Chondrocyte (in vitro differentiated cells): ENCODE measurements around the gene NFATC4. TPM values are rescaled to one million over a fixed set of nuclear protein-coding genes. Genes with fewer than 3 reads are reported as not detected.
A peak's percentile ranks its signal among the peaks of the same experiment; 100 is the strongest.

Experiments used
- DNase-seq: peaks from one replicate; pipeline ENCODE4 v3.0.0; 2021; ENCODE audit warnings: mixed read lengths, low spot score
- H3K27ac Mint-ChIP-seq: one replicate; pipeline ENCODE4 v1.8.0; 2021; ENCODE audit warnings: mild to moderate bottlenecking, moderate library complexity, mixed read lengths; ENCODE audit not compliant: unreplicated experiment
- H3K27me3 Mint-ChIP-seq: 2 replicates; pipeline ENCODE4 v1.8.0; 2021; ENCODE audit warnings: low read depth, mixed read lengths
- H3K36me3 Mint-ChIP-seq: 2 replicates; pipeline ENCODE4 v1.8.0; 2021; ENCODE audit warnings: low read depth, mixed read lengths
- H3K4me1 Mint-ChIP-seq: 2 replicates; pipeline ENCODE4 v1.8.0; 2021; ENCODE audit warnings: low read depth, mild to moderate bottlenecking, mixed read lengths
- H3K4me3 Mint-ChIP-seq: one replicate; pipeline ENCODE4 v1.8.0; 2021; ENCODE audit warnings: mild to moderate bottlenecking, moderate library complexity, mixed read lengths; ENCODE audit not compliant: unreplicated experiment
- H3K9me3 Mint-ChIP-seq: 2 replicates; pipeline ENCODE4 v1.8.0; 2021; ENCODE audit warnings: low read depth, mixed read lengths
- total RNA-seq: library from RNA; stranded (reverse); gene quantifications from 3 replicates; pipeline ENCODE4 v1.2.1, GENCODE V29; 2021
- TF ChIP-seq, protein P1 (sequence below): fragments of 200-600 bp; sonication (generic); IDR thresholded peaks from 2 replicates; pipeline ENCODE4 v1.5.0; 2021; ENCODE audit warnings: antibody characterized with exemption, mild to moderate bottlenecking, moderate library complexity

NFATC4 gene
- total RNA-seq, 1 donor from 2014 or later: 97.7 TPM

DNA sequence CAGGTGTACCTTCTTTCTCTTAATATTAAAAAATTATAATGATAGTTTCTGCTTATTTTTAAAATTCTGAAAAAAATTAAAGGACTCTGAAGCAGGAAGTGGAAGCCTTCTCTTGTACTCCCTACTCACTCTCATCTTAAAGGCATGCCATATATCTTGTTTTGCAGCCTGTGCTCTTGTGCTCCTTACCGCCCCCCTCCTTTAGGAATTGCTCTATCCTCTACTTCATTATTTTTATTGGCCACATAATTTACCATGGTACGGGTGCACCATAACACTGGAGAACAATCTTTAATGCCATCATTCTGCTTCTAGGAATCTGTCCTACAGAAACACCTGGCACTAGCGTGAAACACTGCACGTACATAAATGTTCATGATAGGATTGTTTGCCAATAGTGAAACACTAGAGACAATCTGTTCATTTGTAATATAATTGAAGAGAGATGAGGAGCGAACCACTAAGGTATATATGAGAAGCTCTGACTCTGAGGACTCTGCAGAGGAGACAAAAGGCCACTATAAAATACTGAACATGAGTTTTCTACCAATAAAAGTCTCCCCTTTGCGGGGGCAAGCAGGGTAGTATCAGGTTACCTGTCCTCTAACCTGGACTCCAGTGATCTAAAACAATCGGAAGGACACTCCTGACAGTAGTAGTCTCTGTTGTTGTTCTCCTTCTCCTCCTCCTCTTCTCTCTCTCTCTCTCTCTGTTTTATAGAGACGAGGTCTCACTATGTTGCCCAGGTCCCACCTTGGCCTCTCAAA lies 24.5 kb downstream of the NFATC4 start:
- Mint-ChIP-seq H3K4me1 (peaks cover 35% of the 10 kb centered on the region), H3K4me3 (no peak overlapping the region), H3K9me3 (no peaks in the 10 kb centered on the region), H3K36me3 (no peaks in the 10 kb centered on the region), H3K27me3 (no peaks in the 10 kb centered on the region), H3K27ac (peak overlapping the region; percentile 2)
- DNase-seq: no peak
- TF ChIP-seq, protein P1, sequence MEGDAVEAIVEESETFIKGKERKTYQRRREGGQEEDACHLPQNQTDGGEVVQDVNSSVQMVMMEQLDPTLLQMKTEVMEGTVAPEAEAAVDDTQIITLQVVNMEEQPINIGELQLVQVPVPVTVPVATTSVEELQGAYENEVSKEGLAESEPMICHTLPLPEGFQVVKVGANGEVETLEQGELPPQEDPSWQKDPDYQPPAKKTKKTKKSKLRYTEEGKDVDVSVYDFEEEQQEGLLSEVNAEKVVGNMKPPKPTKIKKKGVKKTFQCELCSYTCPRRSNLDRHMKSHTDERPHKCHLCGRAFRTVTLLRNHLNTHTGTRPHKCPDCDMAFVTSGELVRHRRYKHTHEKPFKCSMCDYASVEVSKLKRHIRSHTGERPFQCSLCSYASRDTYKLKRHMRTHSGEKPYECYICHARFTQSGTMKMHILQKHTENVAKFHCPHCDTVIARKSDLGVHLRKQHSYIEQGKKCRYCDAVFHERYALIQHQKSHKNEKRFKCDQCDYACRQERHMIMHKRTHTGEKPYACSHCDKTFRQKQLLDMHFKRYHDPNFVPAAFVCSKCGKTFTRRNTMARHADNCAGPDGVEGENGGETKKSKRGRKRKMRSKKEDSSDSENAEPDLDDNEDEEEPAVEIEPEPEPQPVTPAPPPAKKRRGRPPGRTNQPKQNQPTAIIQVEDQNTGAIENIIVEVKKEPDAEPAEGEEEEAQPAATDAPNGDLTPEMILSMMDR: peak; percentile 63

DNA sequence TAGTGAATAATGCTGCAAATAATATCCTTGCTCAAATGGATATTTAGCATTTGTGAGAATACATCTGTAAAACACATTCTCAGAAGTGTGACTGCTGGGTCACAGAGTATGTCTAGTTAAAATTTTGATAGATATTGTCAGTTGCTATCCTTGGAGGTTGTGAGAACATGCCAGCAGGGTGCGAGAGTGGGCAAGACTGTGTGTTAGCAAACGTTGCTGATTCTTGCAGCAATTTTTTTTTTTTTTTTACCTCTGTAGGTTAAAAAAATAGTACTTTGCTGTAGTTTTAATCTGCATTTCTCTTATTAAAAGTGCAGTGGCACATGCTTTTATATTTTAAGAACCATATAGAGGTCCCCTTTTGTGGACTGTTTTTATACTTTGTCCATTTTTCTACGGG lies 26.3 kb downstream of the NFATC4 start:
- TF ChIP-seq, protein P1: peak; percentile 32
- H3K9me3 Mint-ChIP-seq: no peaks in the 10 kb centered on the region
- no peak for DNase-seq
- no peak overlapping the region for H3K4me3 Mint-ChIP-seq
- H3K27me3 Mint-ChIP-seq: no peaks in the 10 kb centered on the region
- no peaks in the 10 kb centered on the region for H3K36me3 Mint-ChIP-seq
- no peak overlapping the region for H3K27ac Mint-ChIP-seq
- peaks cover 45% of the 10 kb centered on the region for H3K4me1 Mint-ChIP-seq

DNA sequence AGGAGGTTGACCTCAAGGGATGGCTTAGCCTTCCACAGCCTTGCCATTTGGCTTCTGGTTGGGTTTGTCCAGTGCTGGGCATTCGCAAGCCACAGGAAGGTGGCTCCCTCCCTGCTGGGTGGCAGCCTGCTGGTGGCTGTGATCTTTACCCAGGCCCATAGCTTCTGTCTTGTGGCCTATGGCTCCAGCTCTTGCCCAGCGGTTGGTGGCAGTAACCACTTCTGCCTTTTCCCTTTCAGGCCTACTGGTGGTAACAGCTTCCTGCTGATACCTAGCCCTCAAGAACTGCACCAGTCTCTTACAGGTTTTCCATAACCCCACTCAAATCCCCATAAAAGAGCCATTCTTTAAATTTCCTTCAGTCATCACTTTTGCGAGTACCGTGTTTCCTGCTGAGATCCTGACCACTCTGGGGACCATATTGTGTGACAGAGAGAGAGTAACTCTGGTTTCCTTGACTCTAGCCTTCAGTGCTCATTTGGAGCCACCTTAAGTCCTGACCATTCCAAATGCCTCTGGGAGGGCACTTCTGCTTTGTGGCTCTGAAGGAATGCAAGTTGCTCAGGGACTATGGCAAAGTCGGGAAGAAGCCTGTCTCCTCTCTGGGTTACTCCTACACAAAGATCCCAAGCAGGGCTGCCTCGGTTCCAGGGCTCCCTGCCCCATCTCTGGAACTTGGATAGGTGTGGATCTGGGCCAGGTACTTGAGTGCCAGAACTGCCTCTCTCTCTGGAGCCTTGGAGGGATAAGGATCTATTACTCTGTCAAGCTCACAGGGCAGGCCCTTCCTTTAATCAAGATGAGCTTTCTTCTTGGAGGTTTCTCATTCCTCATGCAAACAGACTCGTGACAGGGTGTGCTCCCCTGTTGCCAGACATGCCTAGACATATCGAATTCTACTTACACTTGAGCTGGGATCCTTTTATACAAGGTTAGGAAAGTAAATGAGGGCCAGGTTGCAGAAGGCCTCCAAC lies 27.9 kb downstream of the NFATC4 start:
- no peak for DNase-seq
- Mint-ChIP-seq H3K27me3 (no peaks in the 10 kb centered on the region), H3K4me3 (no peak overlapping the region), H3K36me3 (no peaks in the 10 kb centered on the region), H3K4me1 (peaks cover 61% of the 10 kb centered on the region), H3K9me3 (no peaks in the 10 kb centered on the region), H3K27ac (peak overlapping the region; percentile 5)
- TF ChIP-seq, protein P1: no peak

DNA sequence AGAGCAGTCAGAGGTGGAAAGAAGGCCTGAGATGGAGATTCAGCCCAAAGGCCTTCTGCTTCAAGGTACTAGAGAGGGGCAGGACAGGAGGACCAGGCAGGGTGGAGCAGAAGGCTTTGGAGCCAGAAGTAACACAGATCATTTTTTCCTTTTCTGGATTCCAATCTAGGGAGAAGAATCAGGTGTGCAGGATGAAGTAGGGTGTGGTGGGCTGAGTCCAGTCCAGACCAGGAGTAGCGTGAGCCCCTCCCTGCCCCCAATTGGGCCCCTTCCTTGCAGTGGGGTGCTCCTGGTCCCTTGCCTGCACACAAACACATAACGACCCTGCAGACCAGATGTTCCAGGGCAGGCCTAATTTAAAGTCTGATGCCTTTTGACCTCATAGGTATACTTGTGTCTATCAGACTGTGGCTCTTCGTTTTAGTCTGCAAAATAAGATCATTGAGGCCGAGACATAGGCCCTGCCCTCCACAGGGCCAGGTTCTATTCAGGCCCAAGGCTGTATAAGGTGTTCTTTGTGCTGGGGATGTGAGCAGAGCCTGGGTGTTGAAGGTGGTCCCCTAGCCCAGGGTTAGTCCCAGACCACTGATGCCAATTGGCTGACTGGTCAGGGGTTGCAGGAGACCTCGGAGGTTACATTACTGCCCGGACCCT lies 29.8 kb downstream of the NFATC4 start:
- no peaks in the 10 kb centered on the region for H3K27me3 Mint-ChIP-seq
- H3K27ac Mint-ChIP-seq: peak overlapping the region; percentile 15
- no peaks in the 10 kb centered on the region for H3K9me3 Mint-ChIP-seq
- peaks cover 63% of the 10 kb centered on the region for H3K4me1 Mint-ChIP-seq
- TF ChIP-seq, protein P1: no peak
- no peaks in the 10 kb centered on the region for H3K36me3 Mint-ChIP-seq
- no peak for DNase-seq
- peak overlapping the region; percentile 10 for H3K4me3 Mint-ChIP-seq

DNA sequence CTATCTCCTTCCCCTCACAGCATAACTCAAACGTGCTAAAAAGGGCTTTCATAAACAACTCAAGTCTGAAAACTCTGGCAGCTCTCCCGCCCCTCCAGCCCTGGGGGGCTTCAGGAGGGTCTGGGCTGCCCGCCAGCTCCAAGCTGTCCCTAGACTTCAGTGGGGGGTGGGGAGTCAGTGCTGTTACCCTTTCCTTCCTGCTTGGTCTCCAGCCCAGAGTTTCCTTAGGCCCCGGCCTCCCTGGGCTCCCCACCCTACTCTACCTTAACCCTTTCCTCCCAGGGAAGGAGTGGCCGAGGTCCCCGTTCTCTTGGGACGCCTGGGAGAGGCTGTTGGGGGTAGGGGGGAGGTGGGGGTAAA lies 30.3 kb downstream of the NFATC4 start:
- Mint-ChIP-seq H3K4me1 (peaks cover 67% of the 10 kb centered on the region), H3K27me3 (no peaks in the 10 kb centered on the region), H3K9me3 (no peaks in the 10 kb centered on the region), H3K4me3 (peak overlapping the region; percentile 40), H3K27ac (no peak overlapping the region), H3K36me3 (no peaks in the 10 kb centered on the region)
- DNase-seq: no peak
- TF ChIP-seq, protein P1: no peak
